ENCODE measurements around the gene MRPS27. TPM values are rescaled to one million over a fixed set of nuclear protein-coding genes. Genes with fewer than 3 reads are reported as not detected.

MRPS27 gene
- total and polyA plus RNA-seq, 9 of the 15 experiments (the other 6 are each of a cell fraction or from before 2014, with no cell fraction given) = 73.6 to 144 (median 106) TPM

DNA sequence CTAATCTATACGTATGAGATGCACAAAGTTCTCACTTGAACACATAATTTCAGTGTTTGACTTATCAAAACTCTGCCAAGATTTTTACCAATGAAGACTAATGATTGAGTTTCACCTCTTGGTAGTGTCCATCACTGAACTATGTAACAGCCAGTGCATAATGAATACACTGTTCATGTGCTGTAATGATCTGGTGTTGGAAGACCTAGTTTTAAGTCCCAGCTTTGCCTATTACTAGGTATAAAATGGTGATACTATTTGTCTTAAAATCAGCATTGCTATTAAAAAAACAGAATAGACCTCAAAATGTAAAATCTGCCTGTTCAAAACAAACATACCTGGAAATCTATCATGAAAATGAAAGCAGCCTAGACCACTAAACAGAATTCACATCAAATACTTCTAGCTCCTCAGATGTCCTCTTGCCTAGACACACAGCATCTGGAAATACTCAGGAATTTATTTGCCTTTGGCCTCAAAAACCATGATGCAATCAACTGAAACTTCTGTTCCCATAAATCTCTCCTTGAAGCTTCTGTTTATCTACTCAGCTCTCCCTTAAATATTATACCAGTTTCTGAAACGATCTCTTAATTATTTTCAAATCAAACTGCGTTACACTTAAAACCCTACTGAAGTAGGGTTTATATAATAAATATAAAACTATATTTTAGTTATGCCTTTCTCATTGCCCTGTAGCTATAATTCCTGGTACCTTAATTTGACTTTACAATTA is 38.1 kb downstream of the MRPS27 start (continued):
- TF ChIP-seq OTX1 (CRISPR knock-in tag; IDR thresholded peaks at IDR 0.05) (no peak), ZNF280B (CRISPR knock-in tag; IDR thresholded peaks at IDR 0.05) (no peak), CBX2 (IDR thresholded peaks at IDR 0.05; ENCODE audit: insufficient read depth, low read length, poor library complexity, severe bottlenecking) (no peak), KDM5B (IDR thresholded peaks at IDR 0.05; ENCODE audit: insufficient replicate concordance, low read depth, low read length) (no peak), ZNF695 (CRISPR knock-in tag; IDR thresholded peaks at IDR 0.05) (no peak), ZC3H4 (CRISPR knock-in tag; IDR thresholded peaks at IDR 0.05; ENCODE audit: borderline replicate concordance) (no peak)
- TF ChIP-seq, protein P1, sequence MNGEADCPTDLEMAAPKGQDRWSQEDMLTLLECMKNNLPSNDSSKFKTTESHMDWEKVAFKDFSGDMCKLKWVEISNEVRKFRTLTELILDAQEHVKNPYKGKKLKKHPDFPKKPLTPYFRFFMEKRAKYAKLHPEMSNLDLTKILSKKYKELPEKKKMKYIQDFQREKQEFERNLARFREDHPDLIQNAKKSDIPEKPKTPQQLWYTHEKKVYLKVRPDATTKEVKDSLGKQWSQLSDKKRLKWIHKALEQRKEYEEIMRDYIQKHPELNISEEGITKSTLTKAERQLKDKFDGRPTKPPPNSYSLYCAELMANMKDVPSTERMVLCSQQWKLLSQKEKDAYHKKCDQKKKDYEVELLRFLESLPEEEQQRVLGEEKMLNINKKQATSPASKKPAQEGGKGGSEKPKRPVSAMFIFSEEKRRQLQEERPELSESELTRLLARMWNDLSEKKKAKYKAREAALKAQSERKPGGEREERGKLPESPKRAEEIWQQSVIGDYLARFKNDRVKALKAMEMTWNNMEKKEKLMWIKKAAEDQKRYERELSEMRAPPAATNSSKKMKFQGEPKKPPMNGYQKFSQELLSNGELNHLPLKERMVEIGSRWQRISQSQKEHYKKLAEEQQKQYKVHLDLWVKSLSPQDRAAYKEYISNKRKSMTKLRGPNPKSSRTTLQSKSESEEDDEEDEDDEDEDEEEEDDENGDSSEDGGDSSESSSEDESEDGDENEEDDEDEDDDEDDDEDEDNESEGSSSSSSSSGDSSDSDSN (IDR thresholded peaks at IDR 0.05; ENCODE audit: borderline replicate concordance in 1 of 2, low read depth in 2 of 2, low read length in 2 of 2) = no peak
- TF ChIP-seq, protein P2, sequence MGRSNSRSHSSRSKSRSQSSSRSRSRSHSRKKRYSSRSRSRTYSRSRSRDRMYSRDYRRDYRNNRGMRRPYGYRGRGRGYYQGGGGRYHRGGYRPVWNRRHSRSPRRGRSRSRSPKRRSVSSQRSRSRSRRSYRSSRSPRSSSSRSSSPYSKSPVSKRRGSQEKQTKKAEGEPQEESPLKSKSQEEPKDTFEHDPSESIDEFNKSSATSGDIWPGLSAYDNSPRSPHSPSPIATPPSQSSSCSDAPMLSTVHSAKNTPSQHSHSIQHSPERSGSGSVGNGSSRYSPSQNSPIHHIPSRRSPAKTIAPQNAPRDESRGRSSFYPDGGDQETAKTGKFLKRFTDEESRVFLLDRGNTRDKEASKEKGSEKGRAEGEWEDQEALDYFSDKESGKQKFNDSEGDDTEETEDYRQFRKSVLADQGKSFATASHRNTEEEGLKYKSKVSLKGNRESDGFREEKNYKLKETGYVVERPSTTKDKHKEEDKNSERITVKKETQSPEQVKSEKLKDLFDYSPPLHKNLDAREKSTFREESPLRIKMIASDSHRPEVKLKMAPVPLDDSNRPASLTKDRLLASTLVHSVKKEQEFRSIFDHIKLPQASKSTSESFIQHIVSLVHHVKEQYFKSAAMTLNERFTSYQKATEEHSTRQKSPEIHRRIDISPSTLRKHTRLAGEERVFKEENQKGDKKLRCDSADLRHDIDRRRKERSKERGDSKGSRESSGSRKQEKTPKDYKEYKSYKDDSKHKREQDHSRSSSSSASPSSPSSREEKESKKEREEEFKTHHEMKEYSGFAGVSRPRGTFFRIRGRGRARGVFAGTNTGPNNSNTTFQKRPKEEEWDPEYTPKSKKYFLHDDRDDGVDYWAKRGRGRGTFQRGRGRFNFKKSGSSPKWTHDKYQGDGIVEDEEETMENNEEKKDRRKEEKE (IDR thresholded peaks at IDR 0.05; ENCODE audit: borderline replicate concordance in 1 of 2, control insufficient read depth in 1 of 2, low read depth in 2 of 2, low read length in 1 of 2) = no peak
- TF ChIP-seq, protein P3, sequence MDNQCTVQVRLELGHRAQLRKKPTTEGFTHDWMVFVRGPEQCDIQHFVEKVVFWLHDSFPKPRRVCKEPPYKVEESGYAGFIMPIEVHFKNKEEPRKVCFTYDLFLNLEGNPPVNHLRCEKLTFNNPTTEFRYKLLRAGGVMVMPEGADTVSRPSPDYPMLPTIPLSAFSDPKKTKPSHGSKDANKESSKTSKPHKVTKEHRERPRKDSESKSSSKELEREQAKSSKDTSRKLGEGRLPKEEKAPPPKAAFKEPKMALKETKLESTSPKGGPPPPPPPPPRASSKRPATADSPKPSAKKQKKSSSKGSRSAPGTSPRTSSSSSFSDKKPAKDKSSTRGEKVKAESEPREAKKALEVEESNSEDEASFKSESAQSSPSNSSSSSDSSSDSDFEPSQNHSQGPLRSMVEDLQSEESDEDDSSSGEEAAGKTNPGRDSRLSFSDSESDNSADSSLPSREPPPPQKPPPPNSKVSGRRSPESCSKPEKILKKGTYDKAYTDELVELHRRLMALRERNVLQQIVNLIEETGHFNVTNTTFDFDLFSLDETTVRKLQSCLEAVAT (IDR thresholded peaks at IDR 0.05) = peak in 1 of 2 experiments; percentile 64; a peak in 1 of 4 replicates
- TF ChIP-seq, protein P4, sequence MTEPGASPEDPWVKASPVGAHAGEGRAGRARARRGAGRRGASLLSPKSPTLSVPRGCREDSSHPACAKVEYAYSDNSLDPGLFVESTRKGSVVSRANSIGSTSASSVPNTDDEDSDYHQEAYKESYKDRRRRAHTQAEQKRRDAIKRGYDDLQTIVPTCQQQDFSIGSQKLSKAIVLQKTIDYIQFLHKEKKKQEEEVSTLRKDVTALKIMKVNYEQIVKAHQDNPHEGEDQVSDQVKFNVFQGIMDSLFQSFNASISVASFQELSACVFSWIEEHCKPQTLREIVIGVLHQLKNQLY (CRISPR knock-in tag; conservative IDR thresholded peaks at IDR 0.05) = no peak
